Uterus (tissue), 4 donors: ENCODE results near the gene CC2D2A. TPM values are rescaled to one million over a fixed set of nuclear protein-coding genes. Genes with fewer than 3 reads are reported as not detected.

Source experiments
- DNase-seq, 2 donors: peaks; one replicate each; pipeline ENCODE4 v3.0.0-alpha.2; 2019 to 2020
- H3K27ac ChIP-seq, 2 donors: fragments of 200-600 bp; sonication (generic); 1 replicate in 1 of 2; 2 replicates in 1 of 2; pipeline ENCODE4 v1.5.1; 2016 to 2018
- H3K27me3 ChIP-seq, 2 donors: fragments of 200-600 bp; sonication (generic); one replicate each; pipeline ENCODE4 v1.5.1; 2018 to 2019; ENCODE audit warnings: control low read depth in 1 of 2
- H3K36me3 ChIP-seq, 2 donors: fragments of 200-600 bp; sonication (generic); one replicate each; pipeline ENCODE4 v1.5.1; 2019; ENCODE audit warnings: control low read depth in 1 of 2
- H3K4me1 ChIP-seq, 2 donors: fragments of 200-600 bp; sonication (generic); one replicate each; pipeline ENCODE4 v1.5.1; 2018 to 2019; ENCODE audit warnings: control low read depth in 1 of 2
- H3K4me3 ChIP-seq, 2 donors: fragments of 200-600 bp; sonication (generic); 1 replicate in 1 of 2; 2 replicates in 1 of 2; pipeline ENCODE4 v1.5.1; 2018 to 2019; ENCODE audit warnings: mild to moderate bottlenecking in 1 of 2
- H3K9me3 ChIP-seq, 2 donors: fragments of 200-600 bp; sonication (generic); one replicate each; pipeline ENCODE4 v1.5.1; 2019; ENCODE audit warnings: control low read depth in 1 of 2
- POLR2A ChIP-seq, 2 donors: fragments of 450-650 bp; IDR thresholded peaks; one replicate each; pipeline ENCODE4 v1.6.1; 2016; ENCODE audit warnings: antibody characterized with exemption in 2 of 2, mild to moderate bottlenecking in 1 of 2, moderate library complexity in 1 of 2
- intact Hi-C: fragments of 100-400 bp; cut with DNase I; formaldehyde crosslinking; loops from one replicate; pipeline ENCODE4 v1.15.1; 2023; ENCODE audit warnings: low total_unique reads
- total RNA-seq, 4 donors: library from RNA; depleted of rRNA in 3 of 4; stranded (reverse); fragments of >200 nt in 3 of 4; gene quantifications; one replicate each; pipeline versions ENCODE4 v1.1.0 to v1.2.4, GENCODE V29; 2014 to 2023
- TF ChIP-seq, protein P1 (sequence below), 4 experiments: fragments of 200-600 bp in 2 of 4; fragments of 450-650 bp in 2 of 4; sonication (generic) in 2 of 4; IDR thresholded peaks; one replicate each; pipeline ENCODE4 v1.5.1; 2016 to 2019; ENCODE audit warnings: antibody characterized with exemption in 4 of 4, mild to moderate bottlenecking in 2 of 4, moderate library complexity in 1 of 4
- donor health status: DM: yes; HTN: yes; CAD: no.

CC2D2A gene
- total RNA-seq, 4 donors from 2014 or later: 16.8 to 54.4 (median 33.9) TPM

DNA sequence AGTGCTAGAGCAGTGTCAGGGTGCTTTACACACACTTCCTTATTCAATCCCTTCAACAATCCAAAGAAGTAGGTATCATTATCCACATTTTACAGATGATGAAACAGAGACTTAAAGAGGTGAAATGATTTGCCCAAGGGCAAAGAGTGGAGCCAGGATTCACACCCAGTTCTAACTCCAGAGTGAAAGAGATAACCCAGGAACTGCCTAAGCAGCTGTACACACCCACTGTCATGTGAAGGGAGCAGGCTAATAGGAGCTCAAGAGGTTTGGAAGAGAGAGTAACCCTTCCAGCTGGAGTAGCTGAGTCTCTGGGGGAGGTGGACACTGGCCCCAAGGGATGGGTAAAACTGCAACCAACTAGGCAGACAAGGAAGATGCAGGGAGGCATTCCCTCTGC, 92.9 kb downstream of the CC2D2A start:
- Histone ChIP-seq H3K36me3 (no peaks in the 10 kb centered on the region), H3K27me3 (no peaks in the 10 kb centered on the region)
- intact Hi-C loops: no loop called here

DNA sequence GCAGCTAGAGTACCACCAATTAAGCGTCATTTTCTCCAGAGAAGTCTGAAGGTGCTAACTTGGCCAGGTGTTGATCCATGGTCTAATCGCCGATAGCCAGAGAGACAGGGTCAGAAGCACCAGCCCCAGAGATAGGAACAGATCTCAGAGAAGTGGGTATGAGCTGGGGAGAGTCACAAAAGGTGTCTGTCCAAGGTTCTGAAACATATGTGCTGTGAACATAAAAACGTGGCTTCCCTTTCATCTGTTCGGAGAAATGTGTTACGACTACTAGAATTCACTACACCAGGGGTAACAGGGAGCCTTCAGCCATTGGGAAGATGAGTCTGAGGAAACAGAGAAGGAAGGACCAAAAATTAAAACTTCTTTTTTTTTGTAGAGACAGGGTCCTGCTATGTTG, 94.2 kb downstream of the CC2D2A start:
- no peaks in the 10 kb centered on the region for H3K9me3 ChIP-seq
- DNase-seq: no peak
- intact Hi-C loops: no loop called here
- no peak overlapping the region for H3K27ac ChIP-seq
- no peaks in the 10 kb centered on the region for H3K27me3 ChIP-seq
- H3K4me3 ChIP-seq: no peak overlapping the region
- no peaks in the 10 kb centered on the region for H3K4me1 ChIP-seq
- TF ChIP-seq POLR2A (IDR thresholded peaks at IDR 0.05): no peak
- TF ChIP-seq, protein P1, sequence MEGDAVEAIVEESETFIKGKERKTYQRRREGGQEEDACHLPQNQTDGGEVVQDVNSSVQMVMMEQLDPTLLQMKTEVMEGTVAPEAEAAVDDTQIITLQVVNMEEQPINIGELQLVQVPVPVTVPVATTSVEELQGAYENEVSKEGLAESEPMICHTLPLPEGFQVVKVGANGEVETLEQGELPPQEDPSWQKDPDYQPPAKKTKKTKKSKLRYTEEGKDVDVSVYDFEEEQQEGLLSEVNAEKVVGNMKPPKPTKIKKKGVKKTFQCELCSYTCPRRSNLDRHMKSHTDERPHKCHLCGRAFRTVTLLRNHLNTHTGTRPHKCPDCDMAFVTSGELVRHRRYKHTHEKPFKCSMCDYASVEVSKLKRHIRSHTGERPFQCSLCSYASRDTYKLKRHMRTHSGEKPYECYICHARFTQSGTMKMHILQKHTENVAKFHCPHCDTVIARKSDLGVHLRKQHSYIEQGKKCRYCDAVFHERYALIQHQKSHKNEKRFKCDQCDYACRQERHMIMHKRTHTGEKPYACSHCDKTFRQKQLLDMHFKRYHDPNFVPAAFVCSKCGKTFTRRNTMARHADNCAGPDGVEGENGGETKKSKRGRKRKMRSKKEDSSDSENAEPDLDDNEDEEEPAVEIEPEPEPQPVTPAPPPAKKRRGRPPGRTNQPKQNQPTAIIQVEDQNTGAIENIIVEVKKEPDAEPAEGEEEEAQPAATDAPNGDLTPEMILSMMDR (IDR thresholded peaks at IDR 0.05): no peak
- no peaks in the 10 kb centered on the region for H3K36me3 ChIP-seq

More for the DNA sequence above, 92.9 kb downstream of the CC2D2A start:
- H3K4me1 ChIP-seq: no peaks in the 10 kb centered on the region
- TF ChIP-seq, protein P1 (IDR thresholded peaks at IDR 0.05): no peak
- no peak for TF ChIP-seq POLR2A (IDR thresholded peaks at IDR 0.05)
- no peaks in the 10 kb centered on the region for H3K9me3 ChIP-seq
- H3K27ac ChIP-seq: no peak overlapping the region
- H3K4me3 ChIP-seq: no peak overlapping the region
- DNase-seq: no peak

DNA sequence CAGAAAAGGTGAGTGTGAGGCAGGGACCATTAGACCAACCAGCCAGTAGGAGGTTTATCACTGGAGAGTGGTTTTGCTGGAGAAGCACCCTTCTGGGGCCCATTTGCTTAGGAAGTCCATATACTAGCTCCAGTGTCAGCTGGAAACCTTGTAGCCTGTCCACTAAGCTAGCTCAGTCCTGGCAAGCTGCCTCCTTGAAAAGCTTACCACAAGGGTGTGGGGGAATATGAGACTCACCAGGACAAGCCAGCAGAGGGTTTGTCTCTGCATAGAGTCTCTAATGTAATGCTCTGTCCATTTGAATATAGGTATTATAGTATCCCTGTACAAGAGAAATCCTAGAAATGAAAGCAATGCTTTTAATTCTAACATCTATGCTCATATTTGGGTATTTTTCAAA, 99.1 kb downstream of the CC2D2A start:
- intact Hi-C loops: no loop called here
- no peaks in the 10 kb centered on the region for H3K9me3 ChIP-seq
- H3K4me1 ChIP-seq: no peaks in the 10 kb centered on the region
- H3K27me3 ChIP-seq: no peaks in the 10 kb centered on the region
- TF ChIP-seq POLR2A (IDR thresholded peaks at IDR 0.05): no peak
- TF ChIP-seq, protein P1 (IDR thresholded peaks at IDR 0.05): no peak
- DNase-seq: no peak
- no peak overlapping the region for H3K27ac ChIP-seq
- H3K4me3 ChIP-seq: no peak overlapping the region
- H3K36me3 ChIP-seq: no peaks in the 10 kb centered on the region

DNA sequence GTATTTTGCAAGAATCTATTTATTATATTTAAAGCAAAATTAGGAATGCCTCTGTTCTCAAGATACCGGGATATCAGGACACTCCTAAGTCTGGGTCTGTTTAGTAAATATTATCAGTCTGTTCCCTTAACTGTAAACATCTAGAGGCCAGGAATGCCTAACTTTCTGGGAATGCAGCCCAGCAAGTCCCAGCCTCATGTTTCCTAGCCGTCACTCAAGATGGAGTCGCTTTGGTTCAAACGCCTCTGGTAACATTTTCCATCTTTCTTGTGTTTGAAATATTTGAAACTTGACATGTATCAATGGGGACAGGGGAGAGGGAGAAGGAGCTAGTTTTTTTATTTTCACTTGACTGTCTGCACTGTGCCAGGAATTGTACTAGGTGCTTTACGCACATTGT, 100.1 kb downstream of the CC2D2A start:
- no peak overlapping the region for H3K27ac ChIP-seq
- no peak for DNase-seq
- no peaks in the 10 kb centered on the region for H3K27me3 ChIP-seq
- H3K36me3 ChIP-seq: no peaks in the 10 kb centered on the region
- H3K4me1 ChIP-seq: no peaks in the 10 kb centered on the region
- intact Hi-C loops: no loop called here
- no peaks in the 10 kb centered on the region for H3K9me3 ChIP-seq
- TF ChIP-seq, protein P1 (IDR thresholded peaks at IDR 0.05): no peak
- no peak for TF ChIP-seq POLR2A (IDR thresholded peaks at IDR 0.05)
- H3K4me3 ChIP-seq: no peak overlapping the region

DNA sequence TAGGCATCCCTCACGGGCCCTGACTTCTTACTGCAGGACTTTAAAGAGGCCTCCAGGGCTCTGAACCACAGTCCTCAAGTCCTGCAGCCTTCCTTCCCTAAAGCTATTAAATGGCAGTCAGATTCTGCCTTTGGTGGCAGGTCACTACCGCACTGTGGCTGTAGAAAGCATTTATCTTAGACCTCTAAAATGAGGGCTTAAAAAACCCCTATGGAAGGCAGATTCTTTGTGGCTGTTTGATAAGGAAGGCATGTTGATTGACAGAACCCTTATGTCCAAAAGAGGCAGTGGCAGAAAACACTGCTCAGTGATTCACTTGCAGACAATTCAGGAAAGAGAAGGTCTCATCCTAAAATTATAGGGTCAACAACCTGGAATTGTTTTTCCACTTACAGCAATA, 106.3 kb downstream of the CC2D2A start:
- no peak for TF ChIP-seq POLR2A (IDR thresholded peaks at IDR 0.05)
- TF ChIP-seq, protein P1 (IDR thresholded peaks at IDR 0.05): no peak
- no peak for DNase-seq
- Histone ChIP-seq H3K4me3 (no peak overlapping the region), H3K27ac (no peak overlapping the region), H3K9me3 (no peaks in the 10 kb centered on the region), H3K27me3 (no peaks in the 10 kb centered on the region), H3K4me1 (no peaks in the 10 kb centered on the region), H3K36me3 (no peaks in the 10 kb centered on the region)
- intact Hi-C loops: no loop called here
